ENCODE data around the gene IMPA2. TPM values are rescaled to one million over a fixed set of nuclear protein-coding genes. Genes with fewer than 3 reads are reported as not detected.

Gene IMPA2
- total and polyA plus RNA-seq, 2 of the 8 experiments (the other 6 are each of a cell fraction or from before 2014, with no cell fraction given): 102 to 140 TPM

DNA sequence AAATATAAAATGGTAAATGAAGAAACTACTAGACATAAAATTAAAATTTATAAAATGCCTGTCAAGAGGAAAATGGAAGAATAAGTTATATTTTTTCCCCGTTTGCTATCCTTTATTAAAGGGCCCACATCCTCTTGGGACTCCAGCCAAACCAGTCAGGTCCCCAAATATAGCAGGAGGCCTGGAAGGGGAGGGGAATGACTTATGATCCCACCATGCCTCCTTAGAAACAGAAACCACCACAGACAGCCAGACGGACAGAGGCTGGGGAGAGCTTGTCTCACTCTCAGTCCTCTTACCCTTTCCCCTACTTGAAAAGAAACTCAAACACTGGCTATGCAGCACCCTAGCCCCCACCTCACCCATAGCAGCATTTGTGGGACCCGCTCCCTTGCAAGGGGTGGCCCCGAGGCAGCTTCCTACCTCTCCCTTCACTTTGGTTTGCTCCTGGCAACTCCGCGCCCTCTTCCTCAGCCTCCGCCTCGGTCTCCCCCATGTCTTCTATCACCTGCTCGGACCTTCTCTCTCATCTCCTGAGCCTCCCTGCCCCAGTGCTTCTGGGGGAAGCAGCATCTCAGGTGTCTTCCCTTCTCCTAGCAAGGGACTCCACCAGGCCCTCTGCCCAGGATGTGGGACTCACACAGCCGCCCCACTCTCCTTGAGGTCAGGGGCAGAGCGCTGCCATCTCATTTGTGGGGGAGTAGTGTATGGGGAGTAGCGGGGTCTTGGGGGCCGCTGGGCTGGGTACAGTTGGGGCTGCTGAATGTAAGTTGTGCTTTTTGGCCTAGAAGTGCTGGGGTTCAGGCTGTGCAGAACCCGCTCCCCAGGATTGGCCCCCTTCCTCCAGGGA lies 75.0 kb downstream of the IMPA2 start:
- no peak overlapping the region for H2BK120ac ChIP-seq (replicated peaks; ENCODE audit: low read depth, low read length)
- no peaks in the 10 kb centered on the region; a peak in 1 of 7 replicates for H3K27me3 ChIP-seq (replicated peaks in 1 of 4; ENCODE audit: control insufficient read depth in 3 of 4, extremely low read depth in 1 of 4, insufficient read depth in 3 of 4, low read length in 3 of 4)
- no peak overlapping the region for H3K27ac ChIP-seq (ENCODE audit: low read depth, low read length)
- no peaks in the 10 kb centered on the region for H4K20me1 ChIP-seq (replicated peaks in 1 of 2; ENCODE audit: control insufficient read depth in 1 of 2, insufficient read depth in 2 of 2, low read length in 2 of 2)
- no peak overlapping the region for H2BK12ac ChIP-seq (ENCODE audit: low read depth, low read length)
- H2BK20ac ChIP-seq (ENCODE audit: low read length): no peak overlapping the region
- H4K91ac ChIP-seq (replicated peaks; ENCODE audit: insufficient read length, low read length): no peak overlapping the region
- ChIA-PET POLR2A (ENCODE audit: partially characterized antibody) (no interaction called here), CTCF (ENCODE audit: partially characterized antibody) (interaction anchor here (0.6 to 2.4 kb wide), 7 partner anchors 13 to 178 kb away, joined by 3 to 5 read pairs (median 3); no protein-coding TSS in a partner anchor)
- no peaks in the 10 kb centered on the region for H3K79me1 ChIP-seq (ENCODE audit: low read depth, low read length)
- no peak overlapping the region for H2BK15ac ChIP-seq (ENCODE audit: low read length)
- no peak overlapping the region for H3K14ac ChIP-seq (ENCODE audit: insufficient read length)
- no peak for TF ChIP-seq E2F6 (IDR thresholded peaks at IDR 0.05)
- TF ChIP-seq RNF2 (IDR thresholded peaks at IDR 0.05; ENCODE audit: borderline replicate concordance, low read depth, low read length, missing control alignments, poor library complexity, severe bottlenecking): no peak
- no peak for TF ChIP-seq CBX5 (IDR thresholded peaks at IDR 0.05; ENCODE audit: low read depth, low read length)
- TF ChIP-seq SUZ12 (IDR thresholded peaks at IDR 0.05; ENCODE audit: low read length): no peak
- TF ChIP-seq GTF2F1 (IDR thresholded peaks at IDR 0.05; ENCODE audit: borderline replicate concordance, low read depth, low read length): no peak
- TF ChIP-seq FOSL1 (IDR thresholded peaks at IDR 0.05; ENCODE audit: insufficient read depth, low read depth, low read length): no peak
- TF ChIP-seq, protein P1, sequence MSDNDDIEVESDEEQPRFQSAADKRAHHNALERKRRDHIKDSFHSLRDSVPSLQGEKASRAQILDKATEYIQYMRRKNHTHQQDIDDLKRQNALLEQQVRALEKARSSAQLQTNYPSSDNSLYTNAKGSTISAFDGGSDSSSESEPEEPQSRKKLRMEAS (IDR thresholded peaks at IDR 0.05): no peak
- no peak overlapping the region for H3K4me2 ChIP-seq (ENCODE audit: insufficient read depth in 1 of 2, low read depth in 2 of 2, low read length in 2 of 2)
- H3K4ac ChIP-seq (replicated peaks; ENCODE audit: insufficient read length, low read depth, low read length): no peak overlapping the region
- no peaks in the 10 kb centered on the region for H3K36me3 ChIP-seq (ENCODE audit: control insufficient read depth in 2 of 4, insufficient read depth in 4 of 4, low read length in 3 of 4)
- H4K8ac ChIP-seq (ENCODE audit: extremely low read depth, insufficient read depth, low read length): no peak overlapping the region
- DNase-seq (ENCODE audit: low read depth in 1 of 2, low spot score in 2 of 2) (no peak), FAIRE-seq (no peak)
- H2AK5ac ChIP-seq (ENCODE audit: low read depth, low read length): no peak overlapping the region
- no peak overlapping the region for H3K9ac ChIP-seq (replicated peaks in 1 of 4; ENCODE audit: extremely low read depth in 1 of 4, low read depth in 3 of 4, low read length in 3 of 4)
- no peak overlapping the region for H2BK5ac ChIP-seq (ENCODE audit: low read depth, low read length)
- no peak overlapping the region for H3K23ac ChIP-seq (ENCODE audit: insufficient read length)
- no peak overlapping the region for H3K56ac ChIP-seq (replicated peaks; ENCODE audit: insufficient read length, low read depth, low read length)
- H3K18ac ChIP-seq (ENCODE audit: extremely low read depth, low read length): no peak overlapping the region
- H2AFZ ChIP-seq (ENCODE audit: low read length): no peak overlapping the region
- H3K23me2 ChIP-seq (ENCODE audit: low read depth, low read length): no peaks in the 10 kb centered on the region
- H4K5ac ChIP-seq (ENCODE audit: insufficient read length, low read depth, low read length): no peak overlapping the region
- H3K79me2 ChIP-seq (ENCODE audit: control insufficient read depth in 1 of 2, insufficient read depth in 2 of 2, low read length in 2 of 2): no peaks in the 10 kb centered on the region
- 83% methylated on average over 12 of the region's 14 CpGs; no CpG with 5 or more reads in 1 of the 2 experiments for WGBS, 2 experiments (ENCODE audit: extremely low coverage in 1 of 2, insufficient coverage in 1 of 2, insufficient read length in 1 of 2, insufficient replicate concordance in 2 of 2, low coverage in 1 of 2, low lambda C conversion rate in 2 of 2, missing lambda C conversion rate in 1 of 2)
- no peaks in the 10 kb centered on the region; a peak in 1 of 4 replicates for H3K9me3 ChIP-seq (ENCODE audit: insufficient read depth in 2 of 2, low read depth in 1 of 2, low read length in 1 of 2)
- H3K4me1 ChIP-seq (replicated peaks in 1 of 4; ENCODE audit: control insufficient read depth in 3 of 4, insufficient read depth in 4 of 4, low read length in 3 of 4): no peaks in the 10 kb centered on the region; a peak in 1 of 7 replicates
- H3K4me3 ChIP-seq (ENCODE audit: extremely low read depth in 1 of 4, insufficient read depth in 2 of 4, low read depth in 3 of 4, low read length in 4 of 4): no peak overlapping the region

Measured in H1 (cell line).